Measurements from ENCODE around the gene CAPZB.

CAPZB gene

GRCh38 chr1:19351873-19352272 is 133.5 kb downstream of the CAPZB start:
- DNase-seq (ENCODE audit: low read depth, low spot score), result no peak
- no peak for TF ChIP-seq CTCF (IDR thresholded peaks at IDR 0.05; ENCODE audit: low read depth, low read length)
- in situ Hi-C loops (cut with HindIII; ENCODE audit: low sequenced_read_pairs), result no loop called here

GRCh38 chr1:19350566-19350965 is 134.8 kb downstream of the CAPZB start:
- no peak for TF ChIP-seq CTCF (IDR thresholded peaks at IDR 0.05; ENCODE audit: low read depth, low read length)
- in situ Hi-C loops (cut with HindIII; ENCODE audit: low sequenced_read_pairs), result no loop called here
- no peak overlapping the region for H3K4me3 ChIP-seq (ENCODE audit: low read depth, low read length)
- DNase-seq (ENCODE audit: low read depth, low spot score), result no peak

More at GRCh38 chr1:19351873-19352272, 133.5 kb downstream of the CAPZB start:
- no peak overlapping the region for H3K4me3 ChIP-seq (ENCODE audit: low read depth, low read length)

GRCh38 chr1:19349999-19350398 is 135.3 kb downstream of the CAPZB start:
- no peak for DNase-seq (ENCODE audit: low read depth, low spot score)
- in situ Hi-C loops (cut with HindIII; ENCODE audit: low sequenced_read_pairs), result loop anchor here (25.0 kb wide), 1 partner anchor 287 kb away; the partner anchor contains the start of gene NBL1
- no peak for TF ChIP-seq CTCF (IDR thresholded peaks at IDR 0.05; ENCODE audit: low read depth, low read length)
- no peak overlapping the region for H3K4me3 ChIP-seq (ENCODE audit: low read depth, low read length)

- no peak for TF ChIP-seq CTCF (IDR thresholded peaks at IDR 0.05; ENCODE audit: low read depth, low read length)
- DNase-seq (ENCODE audit: low read depth, low spot score), result no peak
- H3K4me3 ChIP-seq (ENCODE audit: low read depth, low read length), result no peak overlapping the region
- in situ Hi-C loops (cut with HindIII; ENCODE audit: low sequenced_read_pairs), result loop anchor here (25.0 kb wide), 1 partner anchor 289 kb away; the partner anchor contains the start of gene NBL1
Observed at GRCh38 chr1:19348441-19349198, 136.7 kb downstream of the CAPZB start.

- in situ Hi-C loops (cut with HindIII; ENCODE audit: low sequenced_read_pairs), result loop anchor here (25.0 kb wide), 1 partner anchor 290 kb away; the partner anchor contains the start of gene NBL1
- H3K4me3 ChIP-seq (ENCODE audit: low read depth, low read length), result no peak overlapping the region
- no peak for TF ChIP-seq CTCF (IDR thresholded peaks at IDR 0.05; ENCODE audit: low read depth, low read length)
- no peak for DNase-seq (ENCODE audit: low read depth, low spot score)
Observed at GRCh38 chr1:19347533-19348172, 137.7 kb downstream of the CAPZB start.

GRCh38 chr1:19346026-19346425 is 139.3 kb downstream of the CAPZB start:
- no peak for DNase-seq (ENCODE audit: low read depth, low spot score)
- H3K4me3 ChIP-seq (ENCODE audit: low read depth, low read length), result no peak overlapping the region
- TF ChIP-seq CTCF (IDR thresholded peaks at IDR 0.05; ENCODE audit: low read depth, low read length), result no peak
- in situ Hi-C loops (cut with HindIII; ENCODE audit: low sequenced_read_pairs), result loop anchor here (25.0 kb wide), 1 partner anchor 291 kb away; the partner anchor contains the start of gene NBL1

Measured in astrocyte of the spinal cord (primary cell).